NB4 (cell line): ENCODE data around the gene RNF19B.

Source experiments
- DNase-seq: peaks from one replicate; pipeline ENCODE4 v3.0.0; 2010; ENCODE audit warnings: low read depth
- H3K4me3 ChIP-seq: one replicate; pipeline ENCODE4 v1.5.1; 2011; ENCODE audit warnings: mild to moderate bottlenecking, low read depth, low read length, moderate library complexity
- CTCF ChIP-seq: IDR thresholded peaks from one replicate; pipeline ENCODE4 v1.5.1; 2012; ENCODE audit warnings: low read depth, low read length
- MAX ChIP-seq: IDR thresholded peaks from 2 replicates; pipeline ENCODE4 v1.6.1; 2011; ENCODE audit warnings: low read depth, low read length
- MYC ChIP-seq: IDR thresholded peaks from 2 replicates; pipeline ENCODE4 v1.6.1; 2011; ENCODE audit warnings: low read depth, low read length
- POLR2A ChIP-seq: IDR thresholded peaks from 2 replicates; pipeline ENCODE4 v1.6.1; 2011; ENCODE audit warnings: mild to moderate bottlenecking; ENCODE audit not compliant: insufficient read length; ENCODE audit errors: extremely low read depth

Gene RNF19B

DNA sequence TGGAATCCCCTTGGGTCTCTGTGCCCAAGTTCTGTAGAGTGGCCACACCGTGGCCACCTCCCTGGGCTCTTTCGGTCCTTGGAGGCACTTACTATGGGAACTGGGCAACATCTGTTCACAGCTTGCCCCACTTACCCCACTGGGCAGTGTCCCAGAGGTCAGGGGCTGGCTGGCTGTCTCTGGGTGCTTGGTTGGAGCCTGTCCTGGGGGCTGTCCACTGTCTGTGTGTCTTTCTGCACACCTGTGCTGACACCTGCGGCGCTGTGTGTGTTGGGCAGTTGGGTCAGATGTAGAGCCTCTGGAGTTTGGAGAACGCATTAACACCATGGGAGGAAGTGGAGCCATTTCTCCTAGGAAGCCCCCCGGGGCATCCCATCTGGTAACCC lies 62.1 kb downstream of the RNF19B start:
- no peak overlapping the region for H3K4me3 ChIP-seq
- DNase-seq = no peak
- TF ChIP-seq POLR2A (no peak), MAX (no peak), MYC (no peak), CTCF (no peak)

- TF ChIP-seq MAX (no peak), MYC (no peak), CTCF (no peak), POLR2A (no peak)
- no peak overlapping the region for H3K4me3 ChIP-seq
- DNase-seq = no peak
These were observed 62.6 kb downstream of the RNF19B start for GRCh38 chr1:32901823-32902534.

DNA sequence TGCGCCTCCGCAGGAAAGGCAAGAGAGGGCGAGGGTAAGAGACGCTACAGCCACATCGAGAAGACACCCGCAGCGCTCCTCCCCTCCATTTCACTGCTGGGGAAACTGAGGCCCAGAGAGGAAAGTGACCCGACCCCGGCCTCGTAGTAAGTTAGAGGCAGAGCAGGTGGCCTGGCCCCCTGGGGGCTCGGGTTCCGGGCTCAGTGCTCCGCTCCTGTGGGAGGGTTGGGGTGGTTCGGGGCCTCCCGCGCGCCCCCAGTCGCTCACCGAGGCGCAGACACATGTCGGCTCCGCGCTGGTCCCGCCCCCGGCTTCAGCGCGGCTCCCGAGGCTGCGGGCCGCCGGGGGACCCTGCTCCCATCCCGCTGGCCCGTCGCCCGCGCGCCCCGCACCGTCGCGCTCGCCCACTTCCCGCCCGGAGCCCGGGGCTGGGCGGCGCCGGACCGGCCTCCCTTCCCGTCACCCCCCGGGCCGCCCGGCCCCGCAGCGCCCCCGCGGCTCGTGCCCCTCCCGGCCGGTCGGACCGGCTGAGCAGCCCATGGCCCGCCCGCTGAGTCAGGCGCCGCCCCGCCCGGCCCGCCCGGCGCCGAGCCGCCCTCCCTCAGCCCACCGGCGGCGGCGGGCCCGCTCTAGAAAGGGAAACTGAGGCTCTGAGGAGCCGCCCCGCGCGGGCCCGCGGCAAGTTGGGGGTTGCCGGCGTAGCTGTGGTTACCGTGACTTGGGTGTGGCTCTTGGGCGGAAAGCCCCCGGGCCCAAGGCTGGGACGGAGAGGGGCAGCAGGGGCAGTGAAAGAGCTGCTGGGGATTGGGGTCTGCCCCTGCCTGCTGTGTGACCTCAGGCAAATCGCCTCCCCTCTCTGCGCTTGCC lies 63.4 kb downstream of the RNF19B start, which contains the start of gene TMEM54:
Gene TMEM54, minus strand, starts transcription at position 434 of the 867 bp plus-strand sequence. Its CDS starts 151 bp downstream, at position 283.
- TF ChIP-seq MYC (no peak), POLR2A (no peak), MAX (no peak), CTCF (no peak)
- H3K4me3 ChIP-seq = no peak within 1 kb of the TSS
- DNase-seq = peak; percentile 34

GRCh38 chr1:32900371-32900955 lies 64.1 kb downstream of the RNF19B start:
- H3K4me3 ChIP-seq = no peak overlapping the region
- DNase-seq = no peak

More at GRCh38 chr1:32900371-32900955, 64.1 kb downstream of the RNF19B start:
- TF ChIP-seq POLR2A = no peak
- no peak for TF ChIP-seq CTCF
- no peak for TF ChIP-seq MYC
- TF ChIP-seq MAX = no peak
